GM12878 (cell line): ENCODE results near the gene A1BG. TPM values are rescaled to one million over a fixed set of nuclear protein-coding genes. Genes with fewer than 3 reads are reported as not detected.

Experiments used
- ATAC-seq: fragments of 200-7000 bp; cut with Tn5 transposase; 3 replicates; pipeline ENCODE4 v1.9.1; 2020; ENCODE audit warnings: mild to moderate bottlenecking, moderate library complexity
- BruUV-seq: library from RNA; stranded (reverse); fragments of 400-500 nt; replicated peaks from 2 replicates; lab custom pipeline; 2021; lab: Mats Ljungman, UMichigan
- CTCF ChIA-PET: fragments of 300-600 bp; sonication (Branson Sonifier 250); formaldehyde crosslinking; extraction: SDS; loops from one replicate; lab custom pipeline; 2021; ENCODE audit warnings: inconsistent platforms; lab: Yijun Ruan, JAX
- POLR2A ChIA-PET: fragments of 350-600 bp; formaldehyde crosslinking; extraction: SDS; loops from one replicate; lab custom pipeline; 2021; ENCODE audit warnings: inconsistent platforms; lab: Charles Lee
- RAD21 ChIA-PET: fragments of 300-600 bp; sonication (Branson Sonifier 250); formaldehyde crosslinking; loops from one replicate; lab custom pipeline; 2023; ENCODE audit warnings: antibody characterized with exemption; ENCODE audit not compliant: unreplicated experiment; lab: Charles Lee
- SMC1A ChIA-PET: fragments of 300-600 bp; sonication (Branson Sonifier 250); formaldehyde crosslinking; loops from one replicate; lab custom pipeline; 2023; ENCODE audit not compliant: unreplicated experiment, uncharacterized antibody; lab: Charles Lee
- DNase-seq: peaks from one replicate; pipeline ENCODE4 v3.0.0-alpha.2; 2011; ENCODE audit warnings: low read depth, low spot score
- FAIRE-seq: peaks from 3 replicates; lab custom pipeline; 2011; peaks lifted over from hg19 to GRCh38; lab: Jason Lieb, UNC
- H2AFZ ChIP-seq: 2 replicates; pipeline ENCODE4 v1.6.0; 2011; ENCODE audit warnings: low read depth, low read length, control low read depth; ENCODE audit not compliant: control insufficient read depth
- H3K27ac ChIP-seq: 2 replicates; pipeline ENCODE4 v1.5.1; 2011; ENCODE audit warnings: control low read depth; ENCODE audit not compliant: control insufficient read depth, insufficient read depth
- H3K27me3 ChIP-seq, 2 experiments: replicated peaks in 1 of 2; 2 replicates each; pipeline versions ENCODE4 v1.6.0 to v1.6.1; 2011; ENCODE audit warnings: low read length in 1 of 2; ENCODE audit not compliant: control insufficient read depth in 2 of 2, insufficient read depth in 2 of 2
- H3K36me3 ChIP-seq, 2 experiments: 2 replicates each; pipeline ENCODE4 v1.5.1; 2011; ENCODE audit warnings: low read length in 1 of 2; ENCODE audit not compliant: control insufficient read depth in 2 of 2, insufficient read depth in 2 of 2
- H3K4me1 ChIP-seq: 2 replicates; pipeline ENCODE4 v1.6.1; 2011; ENCODE audit warnings: mild to moderate bottlenecking, low read length, moderate library complexity, mixed read lengths; ENCODE audit not compliant: control insufficient read depth, insufficient read depth
- H3K4me2 ChIP-seq: 2 replicates; pipeline ENCODE4 v1.6.0; 2011; ENCODE audit warnings: control low read depth; ENCODE audit not compliant: control insufficient read depth, insufficient read depth
- H3K4me3 ChIP-seq: fragments of 200-600 bp; sonication (generic); 2 replicates; pipeline ENCODE4 v1.5.1; 2016
- H3K79me2 ChIP-seq: 2 replicates; pipeline ENCODE4 v1.6.0; 2011; ENCODE audit warnings: low read length; ENCODE audit not compliant: control insufficient read depth, insufficient read depth
- H3K9ac ChIP-seq: 2 replicates; pipeline ENCODE4 v1.8.0; 2011; ENCODE audit warnings: low read length, control low read depth, mixed read lengths; ENCODE audit not compliant: control insufficient read depth, insufficient read depth
- H3K9me3 ChIP-seq: replicated peaks from 3 replicates; pipeline ENCODE4 v1.5.1; 2011; ENCODE audit warnings: mild to moderate bottlenecking, low read length; ENCODE audit not compliant: control insufficient read depth, insufficient read depth
- H4K20me1 ChIP-seq: 2 replicates; pipeline ENCODE4 v1.6.0; 2011; ENCODE audit not compliant: control insufficient read depth, insufficient read depth
- BHLHE40 ChIP-seq, 2 experiments: fragments of 450-650 bp in 1 of 2; IDR thresholded peaks; 2 replicates each; pipeline ENCODE4 v1.6.1; 2011 to 2017; ENCODE audit warnings: low read depth in 2 of 2, borderline replicate concordance in 1 of 2, improper control_type of control experiment in 1 of 2, low read length in 1 of 2, mild to moderate bottlenecking in 1 of 2
- IKZF1 ChIP-seq: fragments of 450-650 bp; conservative IDR thresholded peaks from 2 replicates; pipeline ENCODE4 v1.6.1; 2017; ENCODE audit warnings: antibody characterized with exemption, mild to moderate bottlenecking
- WGBS: methylation state at CpG from one replicate; pipeline ENCODE4 v1.1.6; 2016; ENCODE audit warnings: low lambda C conversion rate; ENCODE audit not compliant: insufficient replicate concordance, insufficient coverage; ENCODE audit errors: missing lambda C conversion rate; 5-methylcytosine and 5-hydroxymethylcytosine counted together
- in situ Hi-C: fragments of 300-500 bp; cut with MboI; formaldehyde crosslinking; loops from 9 replicates; pipeline ENCODE4 v1.14.3; 2018; ENCODE audit warnings: mixed read lengths
- intact Hi-C: fragments of 100-400 bp; cut with micrococcal nuclease; formaldehyde crosslinking; loops from one replicate; pipeline ENCODE4 v1.14.2; 2022; ENCODE audit not compliant: unreplicated experiment
- polyA plus RNA-seq, 11 experiments: library from polyadenylated mRNA; depleted of rRNA in 4 of 11; unstranded in 6 of 11; stranded (reverse) in 5 of 11; fragments of >200 nt; fragmentation: Nextera tagmentation in 4 of 11; fragmentation: Illumina TruSeq in 1 of 11; extraction: Ambion mirVana in 4 of 11; extraction: Trizol in 1 of 11; gene quantifications; 1 replicate in 1 of 11; 2 replicates in 10 of 11; pipeline versions ENCODE4 v1.2.1 to v1.2.3, GENCODE V29; 2011 to 2016; ENCODE audit warnings: inconsistent platforms in 2 of 11, missing spikeins in 2 of 11, low read depth in 1 of 11
- total RNA-seq, 4 experiments: library from RNA; depleted of rRNA in 3 of 4; stranded (reverse); fragments of >200 nt in 3 of 4; fragmentation: Illumina TruSeq in 1 of 4; extraction: Trizol in 1 of 4; gene quantifications; 2 replicates each; pipeline versions ENCODE4 v1.2.1 to v1.2.3, GENCODE V29; 2013 to 2021
- TF ChIP-seq, protein P1 (sequence below): fragments of 450-650 bp; formaldehyde crosslinking; IDR thresholded peaks from 2 replicates; pipeline ENCODE4 v1.4.0; 2022; ENCODE audit warnings: mild to moderate bottlenecking, moderate library complexity

Gene A1BG
- total and polyA plus RNA-seq, 10 of the 15 experiments (the other 5 are each of a cell fraction or from before 2014, with no cell fraction given) = 0.34 to 29.6 (median 11.8) TPM

- Histone ChIP-seq H3K27me3 (no peaks in the 10 kb centered on the region), H3K79me2 (no peaks in the 10 kb centered on the region; the same call in 1 of the 2 replicates), H3K9ac (no peak overlapping the region; the same call in 1 of the 2 replicates), H3K4me1 (0 out of 2 replicates have a peak, but pooled peaks cover 3% of the 10 kb centered on the region), H3K4me3 (no peak overlapping the region), H3K27ac (no peak overlapping the region), H3K9me3 (no peaks in the 10 kb centered on the region), H3K36me3 (no peaks in the 10 kb centered on the region), H4K20me1 (no peaks in the 10 kb centered on the region), H2AFZ (no peak overlapping the region), H3K4me2 (peak overlapping the region; percentile 13; the same call in 1 of the 2 replicates)
- RAD21 ChIA-PET = interaction anchor here (3.6 kb wide), 1 partner anchor 12 kb away, joined by 18 read pairs; the partner anchor contains the start of gene ZNF497
- BruUV-seq = no TSS peak
- FAIRE-seq (no peak), DNase-seq (no peak), ATAC-seq (no peak)
- in situ Hi-C loops = no loop called here
- SMC1A ChIA-PET = no interaction called here
- intact Hi-C loops = no loop called here
- CTCF ChIA-PET = no interaction called here
- WGBS = 78% methylated on average over 64 of the region's 84 CpGs
- TF ChIP-seq, protein P1, sequence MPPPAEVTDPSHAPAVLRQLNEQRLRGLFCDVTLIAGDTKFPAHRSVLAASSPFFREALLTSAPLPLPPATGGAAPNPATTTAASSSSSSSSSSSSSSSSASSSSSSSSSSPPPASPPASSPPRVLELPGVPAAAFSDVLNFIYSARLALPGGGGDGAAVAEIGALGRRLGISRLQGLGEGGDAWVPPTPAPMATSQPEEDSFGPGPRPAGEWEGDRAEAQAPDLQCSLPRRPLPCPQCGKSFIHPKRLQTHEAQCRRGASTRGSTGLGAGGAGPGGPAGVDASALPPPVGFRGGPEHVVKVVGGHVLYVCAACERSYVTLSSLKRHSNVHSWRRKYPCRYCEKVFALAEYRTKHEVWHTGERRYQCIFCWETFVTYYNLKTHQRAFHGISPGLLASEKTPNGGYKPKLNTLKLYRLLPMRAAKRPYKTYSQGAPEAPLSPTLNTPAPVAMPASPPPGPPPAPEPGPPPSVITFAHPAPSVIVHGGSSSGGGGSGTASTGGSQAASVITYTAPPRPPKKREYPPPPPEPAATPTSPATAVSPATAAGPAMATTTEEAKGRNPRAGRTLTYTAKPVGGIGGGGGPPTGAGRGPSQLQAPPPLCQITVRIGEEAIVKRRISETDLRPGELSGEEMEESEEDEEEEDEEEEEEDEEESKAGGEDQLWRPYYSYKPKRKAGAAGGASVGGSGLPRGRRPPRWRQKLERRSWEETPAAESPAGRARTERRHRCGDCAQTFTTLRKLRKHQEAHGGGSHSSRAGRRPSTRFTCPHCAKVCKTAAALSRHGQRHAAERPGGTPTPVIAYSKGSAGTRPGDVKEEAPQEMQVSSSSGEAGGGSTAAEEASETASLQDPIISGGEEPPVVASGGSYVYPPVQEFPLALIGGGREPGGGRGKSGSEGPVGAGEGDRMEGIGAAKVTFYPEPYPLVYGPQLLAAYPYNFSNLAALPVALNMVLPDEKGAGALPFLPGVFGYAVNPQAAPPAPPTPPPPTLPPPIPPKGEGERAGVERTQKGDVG (CRISPR knock-in tag) = no peak
- TF ChIP-seq BHLHE40 (IDR thresholded peaks at IDR 0.05; ENCODE audit: borderline replicate concordance in 1 of 2, low read depth in 2 of 2, low read length in 1 of 2) (peak in 1 of 2 experiments; percentile 29; a peak in 1 of 4 replicates), IKZF1 (peak; percentile 12; the same call in 1 of the 2 replicates)
- POLR2A ChIA-PET = interaction anchor here (1.6 kb wide), 1 partner anchor 13 kb away, joined by 9 read pairs; the partner anchor contains the start of gene ZNF497
These were observed 3.1 kb downstream of the A1BG start for GRCh38 chr19:58350001-58350861.
